ENCODE measurements around the gene ST3GAL3. TPM values are rescaled to one million over a fixed set of nuclear protein-coding genes. Genes with fewer than 3 reads are reported as not detected.
A peak's percentile ranks its signal among the peaks of the same experiment; 100 is the strongest.

ST3GAL3 gene
- polyA plus RNA-seq, 10 donors = 24.3 to 40.5 (median 32.2) TPM

DNA sequence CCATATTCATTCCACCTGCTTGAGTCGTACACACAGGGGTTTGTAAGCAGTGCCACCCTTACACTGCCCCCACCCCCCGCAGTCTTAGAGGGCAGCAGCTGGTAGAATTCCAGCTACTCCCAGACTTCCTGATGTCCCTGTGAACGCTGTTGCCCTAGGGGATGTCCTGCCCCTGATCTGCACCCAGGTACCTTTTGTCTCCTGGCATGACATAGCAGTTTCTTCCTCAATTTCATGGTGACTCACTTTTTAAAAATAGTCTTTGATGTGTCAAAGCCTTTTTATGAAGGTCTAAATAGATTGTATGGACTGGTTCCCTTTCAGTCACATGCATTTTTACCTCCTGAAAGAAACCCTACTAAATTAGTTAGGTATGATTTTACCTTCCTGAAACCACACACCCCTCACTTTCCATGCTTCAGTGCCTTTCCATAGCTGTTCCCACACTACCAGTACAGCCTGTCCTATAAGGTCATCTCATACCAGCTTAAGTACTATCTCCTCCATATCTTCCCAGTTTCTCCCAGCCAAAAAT lies 76.4 kb downstream of the ST3GAL3 start:
- no peak for DNase-seq

DNA sequence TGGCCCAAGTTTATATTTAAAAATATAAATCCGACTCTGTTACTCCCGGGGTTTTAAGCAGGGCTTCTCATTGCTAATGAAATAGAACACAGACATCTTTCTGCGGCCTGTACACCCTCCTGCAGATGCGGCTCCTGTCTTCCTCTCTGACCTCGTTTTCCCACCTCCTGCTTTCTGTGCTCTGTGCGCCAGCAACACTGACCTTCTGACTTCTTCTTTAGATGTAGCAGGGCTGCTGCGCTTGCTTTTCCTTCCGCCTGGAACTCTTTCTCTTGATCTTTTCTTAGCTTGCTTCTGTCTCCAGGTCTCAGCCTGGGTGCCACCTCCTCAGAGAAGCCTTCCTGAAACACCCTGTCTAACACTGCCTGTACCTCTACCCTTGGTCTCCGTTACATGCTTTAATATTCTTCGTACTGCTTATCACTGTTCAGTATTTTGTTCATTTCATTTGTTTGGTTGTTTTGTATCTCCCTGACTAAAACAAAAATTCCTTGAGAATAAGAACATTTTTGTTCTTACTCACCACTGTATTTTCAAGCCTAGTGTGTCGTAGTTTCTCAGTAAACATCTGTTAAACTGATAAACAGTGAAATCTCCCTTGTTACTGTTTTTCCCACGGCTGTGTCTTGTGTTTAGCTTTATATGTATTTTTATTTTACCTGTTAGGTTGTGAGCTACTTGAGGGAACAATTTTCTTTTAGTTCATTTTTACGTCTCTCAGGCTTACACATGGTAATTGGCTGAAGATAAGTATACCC lies 79.0 kb downstream of the ST3GAL3 start:
- DNase-seq = peak in 1 of 3 donors; percentile 34

DNA sequence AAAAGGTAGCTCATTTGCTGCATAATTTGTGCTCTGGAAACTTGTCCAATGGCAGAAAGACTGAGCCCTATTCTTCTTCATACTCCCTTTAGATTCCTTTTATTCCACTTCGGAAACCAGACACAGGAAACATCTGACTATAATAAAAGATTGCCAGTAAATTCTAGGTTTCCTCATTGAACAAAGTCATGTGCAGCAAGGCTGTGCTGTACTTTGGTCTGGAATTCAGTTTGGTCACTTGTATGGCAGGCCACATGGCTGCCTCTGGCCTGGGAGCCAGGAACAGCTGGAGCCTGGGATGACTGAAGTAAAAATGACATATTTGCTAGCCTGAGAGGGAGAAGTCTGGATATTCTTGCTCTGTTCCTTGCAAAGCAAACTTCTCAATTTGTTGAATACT lies 79.6 kb downstream of the ST3GAL3 start:
- peak; percentile 41 to 80 (median 66) for DNase-seq

DNA sequence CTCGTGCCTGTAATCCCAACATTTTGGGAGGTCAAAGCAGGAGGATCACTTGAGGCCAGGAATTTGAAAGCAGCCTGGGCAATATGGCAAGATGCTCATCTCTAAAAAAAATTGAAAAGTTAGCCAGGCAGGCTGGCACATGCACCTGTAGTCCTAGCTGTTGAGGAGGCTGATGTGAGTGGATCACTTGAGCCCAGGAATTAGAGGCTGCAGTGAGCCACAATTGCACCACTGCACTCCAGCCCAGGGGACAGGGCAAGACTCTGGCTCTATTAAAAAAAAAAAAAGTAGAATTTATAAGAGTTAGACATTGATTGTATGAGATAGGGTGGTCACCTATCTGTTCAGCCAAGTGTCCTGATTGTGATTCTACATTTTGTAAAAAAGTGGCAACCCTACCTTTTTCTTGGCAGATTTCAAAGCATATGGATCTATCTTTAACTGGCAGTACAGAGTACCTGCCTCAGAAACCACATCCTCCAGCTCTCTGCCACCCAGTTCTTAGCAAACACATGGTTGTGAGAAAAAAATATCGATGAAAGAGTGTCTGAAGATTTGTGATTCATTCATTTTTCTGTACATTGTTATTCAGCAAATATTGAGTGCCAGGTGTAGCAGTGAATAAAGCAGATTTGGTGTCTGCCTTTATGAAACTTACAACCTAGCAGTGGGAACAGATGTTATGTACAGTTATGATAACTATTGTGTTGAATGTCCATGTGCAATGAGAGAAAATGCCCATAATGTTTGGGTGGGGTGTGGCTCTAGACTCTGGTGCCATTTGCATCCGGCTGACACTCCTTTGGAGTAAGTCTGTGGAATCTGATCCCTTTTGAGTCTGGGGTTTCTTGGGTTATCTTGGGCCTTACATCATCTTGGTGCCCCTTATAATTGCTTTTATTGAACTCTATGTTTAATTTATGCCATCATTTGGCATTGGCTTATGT lies 82.5 kb downstream of the ST3GAL3 start:
- no peak for DNase-seq

DNA sequence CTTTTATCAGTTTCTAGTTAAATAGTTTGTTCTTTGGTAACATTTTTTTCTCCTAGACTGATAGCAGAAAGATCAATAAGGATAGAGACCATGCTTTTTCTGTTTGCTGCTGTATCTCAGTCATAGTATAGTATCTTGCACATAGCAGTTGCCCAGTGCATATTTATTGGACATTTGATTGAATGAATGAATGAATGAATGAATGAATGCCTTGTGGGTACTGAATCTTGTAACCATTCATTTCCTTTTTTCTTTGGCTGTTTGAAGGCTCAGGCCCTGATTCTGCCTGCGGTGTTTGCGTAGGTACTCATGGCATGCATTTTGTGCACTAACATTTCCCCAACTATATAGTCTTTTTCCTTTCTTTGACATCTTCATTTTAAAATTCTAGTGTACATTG lies 83.9 kb downstream of the ST3GAL3 start:
- no peak for DNase-seq

DNA sequence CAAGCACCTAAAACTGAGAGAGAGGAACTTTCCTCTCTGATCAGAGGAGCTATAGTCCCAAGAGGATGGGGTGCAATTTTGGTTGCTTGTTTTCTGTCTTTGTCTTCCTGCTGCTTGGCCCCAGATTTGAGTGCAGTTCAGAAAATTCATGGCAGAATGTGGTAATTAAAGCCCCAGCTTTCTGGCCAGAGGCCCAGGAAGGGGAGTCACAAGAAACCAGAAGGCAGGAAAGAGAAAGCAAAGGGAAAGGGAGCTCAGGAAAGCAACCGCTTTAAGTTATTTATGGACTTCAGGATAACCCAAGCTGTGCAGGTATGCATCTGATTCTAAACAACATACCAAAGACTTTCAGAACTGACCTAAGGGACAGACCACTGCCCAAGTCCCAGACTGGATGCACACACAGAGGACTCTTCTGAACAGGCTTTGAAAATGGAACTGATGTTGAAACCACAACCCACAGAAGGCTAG lies 88.8 kb downstream of the ST3GAL3 start:
- DNase-seq = peak in 2 of 3 donors; percentile 43 to 48

DNA sequence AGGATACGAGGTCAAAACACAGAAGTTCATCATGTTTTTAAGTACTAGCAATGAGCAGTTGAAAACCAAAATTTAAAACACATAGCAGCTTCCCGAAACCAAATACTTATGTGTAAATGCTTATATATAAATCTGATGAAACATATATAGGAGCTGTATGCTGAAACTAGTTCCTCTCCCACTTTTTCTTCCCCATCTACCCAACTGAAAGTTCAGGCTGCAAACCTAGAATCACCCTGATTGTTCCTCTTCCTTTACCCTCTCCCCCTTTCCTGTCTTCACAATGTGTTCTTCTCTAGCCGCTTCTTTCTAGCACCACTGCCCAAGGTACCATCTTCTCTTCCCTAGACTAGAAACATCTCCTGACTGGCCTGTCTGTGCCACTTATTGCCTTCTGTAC lies 90.6 kb downstream of the ST3GAL3 start:
- DNase-seq = no peak

DNA sequence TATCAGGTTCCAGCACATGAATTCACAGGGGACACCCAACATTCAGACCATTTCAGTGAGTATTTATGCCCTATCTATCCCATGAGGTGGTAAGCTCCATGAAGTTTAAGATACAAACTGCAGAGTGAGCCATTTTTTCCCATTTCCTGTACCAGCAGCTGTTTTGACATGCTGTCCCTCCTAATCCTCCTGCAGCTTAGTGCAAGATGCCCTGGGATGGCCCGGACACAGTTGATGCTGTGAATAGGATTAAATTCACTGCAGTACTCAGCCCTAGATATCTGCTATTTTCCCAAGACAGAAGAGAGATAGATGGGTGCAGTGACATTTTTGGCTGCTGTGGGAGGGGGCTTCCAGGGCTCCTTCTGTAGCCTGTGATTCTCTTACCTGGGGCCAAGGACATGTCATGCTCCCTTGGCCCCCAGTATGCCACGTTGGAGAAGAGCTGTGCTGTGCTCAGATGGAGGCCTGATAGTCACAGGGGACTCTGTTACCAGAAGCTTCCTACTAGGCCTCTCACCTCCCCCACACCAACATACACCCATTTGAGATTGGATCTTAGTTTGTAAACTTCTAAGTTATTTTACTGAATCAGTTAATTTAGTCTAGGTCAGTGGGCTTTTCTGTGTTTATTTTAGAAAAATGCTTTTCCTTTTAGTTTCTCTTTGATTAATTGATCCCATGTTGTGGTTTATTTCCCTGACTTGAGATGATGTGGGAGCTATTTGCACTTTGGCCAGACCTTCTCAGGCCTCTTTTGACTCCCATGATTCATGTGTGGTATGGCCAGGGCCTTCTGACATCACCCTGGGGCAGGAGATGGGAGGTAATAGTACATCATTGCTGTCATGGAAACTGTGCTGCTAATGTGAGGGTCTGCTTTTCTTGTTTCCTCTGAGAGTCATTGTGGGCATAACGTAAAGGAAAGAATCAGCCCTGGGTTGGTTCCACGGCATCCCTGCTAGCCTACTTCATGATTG lies 92.6 kb downstream of the ST3GAL3 start:
- peak in 1 of 3 donors; percentile 25 for DNase-seq

DNA sequence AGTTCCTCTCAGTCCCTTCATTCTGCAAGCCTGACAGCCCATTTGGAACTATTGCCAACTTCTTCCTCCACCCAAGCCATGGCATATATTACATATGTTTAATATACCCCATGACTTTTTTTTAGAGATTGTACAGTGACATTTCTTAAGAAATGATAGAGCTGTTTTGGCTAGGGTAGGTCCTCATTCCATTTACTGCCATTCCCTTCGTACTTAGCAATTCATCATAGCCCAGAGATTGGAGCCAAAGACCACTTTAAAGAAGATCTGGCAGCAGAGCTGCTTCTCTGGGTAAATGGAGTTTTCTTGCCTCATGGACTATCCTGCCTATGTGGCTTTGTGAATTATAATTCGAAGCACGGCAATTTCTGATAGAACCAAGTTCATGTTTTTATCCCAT lies 93.4 kb downstream of the ST3GAL3 start:
- no peak for DNase-seq

DNA sequence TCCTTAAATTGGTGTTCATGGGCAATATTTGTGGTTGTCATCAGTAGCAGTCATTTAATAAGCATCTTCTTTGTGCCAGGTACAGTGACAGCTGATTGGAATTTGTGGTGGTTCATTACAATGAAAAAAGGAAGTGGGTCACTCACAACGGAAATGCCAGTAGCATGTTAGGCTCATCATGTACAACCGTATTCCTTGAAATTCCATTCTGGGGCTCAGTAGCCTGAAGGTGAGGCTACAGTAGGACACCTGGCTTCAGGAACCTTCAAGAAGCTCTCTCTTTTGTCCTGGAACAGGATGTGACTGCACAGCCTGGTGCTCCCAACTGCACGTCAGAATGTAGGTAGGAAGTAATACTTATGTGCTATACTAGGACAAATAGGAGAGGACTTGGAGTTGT lies 93.9 kb downstream of the ST3GAL3 start:
- DNase-seq = no peak

DNA sequence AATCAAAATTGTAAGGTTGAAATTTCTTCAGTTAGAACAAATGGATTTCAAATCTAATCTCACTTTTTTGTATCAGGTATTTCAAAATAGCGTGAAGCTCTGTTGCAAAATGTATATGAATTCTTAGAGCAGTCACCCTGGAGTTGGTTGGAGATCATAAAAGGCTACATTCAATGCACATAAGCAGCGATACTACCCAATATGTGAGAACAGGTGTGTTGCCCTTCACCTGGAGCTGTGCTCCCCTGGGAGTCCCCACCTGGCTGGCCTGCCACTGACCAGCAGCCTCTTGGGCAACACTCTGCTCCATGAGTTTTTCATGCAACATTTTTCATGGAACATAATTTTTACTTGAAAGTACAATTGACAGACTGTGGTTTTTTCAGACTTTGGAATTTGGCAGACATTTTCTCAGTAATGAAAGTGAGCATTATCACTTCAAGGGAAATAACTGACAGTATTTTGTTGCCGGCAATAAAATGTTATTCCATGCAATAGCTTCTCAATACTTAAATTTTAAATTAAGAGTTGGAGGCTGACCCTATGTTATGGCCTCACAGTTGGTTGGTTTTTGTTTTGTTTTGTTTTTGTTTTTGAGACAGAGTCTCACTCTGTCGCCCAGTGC lies 95.1 kb downstream of the ST3GAL3 start:
- no peak for DNase-seq

DNA sequence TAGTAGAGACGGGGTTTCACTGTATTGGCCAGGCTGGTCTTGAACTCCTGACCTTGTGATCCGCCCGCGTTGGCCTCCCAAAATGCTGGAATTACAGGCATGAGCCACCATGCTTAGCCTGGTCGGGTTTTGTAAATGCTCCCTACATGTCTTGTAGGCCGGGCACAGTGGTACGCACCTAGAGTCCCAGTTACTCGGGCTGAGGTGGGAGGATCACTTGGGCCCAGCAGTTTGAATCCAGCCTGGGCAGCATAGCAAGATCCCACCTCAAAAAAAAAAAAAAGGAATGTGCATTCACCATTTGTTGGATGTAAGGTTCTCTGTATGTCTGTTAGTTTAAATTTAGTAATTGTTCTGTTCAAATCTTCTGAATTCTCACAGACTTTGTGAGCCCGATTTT lies 95.8 kb downstream of the ST3GAL3 start:
- no peak for DNase-seq

DNA sequence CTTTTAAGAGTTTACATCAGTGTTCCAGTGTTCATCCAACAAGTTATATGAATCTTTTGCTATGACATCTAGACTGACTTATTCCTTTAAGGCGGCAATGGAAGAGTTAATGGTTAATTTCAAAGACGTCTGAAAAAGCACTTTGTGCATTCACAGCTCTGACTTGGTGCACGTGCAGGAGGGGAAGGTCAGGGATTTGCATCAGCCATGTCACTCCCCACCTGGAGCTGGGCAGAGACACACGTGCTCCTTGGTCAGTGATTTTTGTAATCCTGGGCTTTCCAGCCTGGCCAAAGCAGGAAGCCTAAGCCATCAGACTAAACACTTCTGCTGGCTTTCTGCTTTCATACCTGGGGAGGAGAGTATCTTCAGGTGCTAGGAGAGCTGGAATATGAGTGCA lies 96.3 kb downstream of the ST3GAL3 start:
- no peak for DNase-seq

DNA sequence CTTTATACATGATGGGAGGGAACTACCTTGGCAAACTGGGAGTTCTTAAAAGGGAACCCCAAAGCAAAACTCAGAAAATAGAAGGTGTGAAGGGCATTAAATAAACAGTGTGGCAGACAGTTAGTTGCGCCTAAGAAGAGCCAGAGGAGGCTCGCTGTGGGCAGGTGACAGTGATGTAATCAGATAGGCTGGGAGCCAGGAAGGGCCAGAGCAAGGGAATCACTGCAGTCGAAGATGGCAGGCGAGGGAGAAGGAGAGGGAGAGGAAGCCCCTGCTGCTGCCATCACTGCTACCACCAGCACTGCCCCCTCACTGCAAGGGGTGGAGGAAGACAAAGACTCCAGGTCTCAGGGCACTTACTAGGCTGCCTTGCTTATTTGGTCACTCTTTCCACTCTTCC lies 97.2 kb downstream of the ST3GAL3 start:
- DNase-seq = no peak

DNA sequence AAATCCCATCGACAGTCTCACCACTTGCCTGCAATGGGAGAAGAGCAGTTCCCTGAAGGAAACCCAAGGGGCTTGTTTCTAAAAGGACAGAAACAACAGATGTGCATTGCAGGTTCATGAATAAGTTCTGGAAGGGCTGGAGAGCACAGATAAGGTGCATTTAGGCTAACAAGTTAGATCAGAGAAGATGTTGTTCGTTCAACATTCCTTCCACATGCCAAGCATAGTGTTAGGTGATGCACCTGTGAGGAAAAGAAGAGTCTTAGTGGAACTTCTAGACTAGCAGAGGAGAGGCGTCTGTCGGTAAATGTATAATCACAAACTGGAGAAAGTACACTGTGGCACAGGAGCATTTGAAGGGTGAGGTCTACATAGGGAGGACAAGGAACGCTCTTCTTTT lies 98.0 kb downstream of the ST3GAL3 start:
- no peak for DNase-seq

DNA sequence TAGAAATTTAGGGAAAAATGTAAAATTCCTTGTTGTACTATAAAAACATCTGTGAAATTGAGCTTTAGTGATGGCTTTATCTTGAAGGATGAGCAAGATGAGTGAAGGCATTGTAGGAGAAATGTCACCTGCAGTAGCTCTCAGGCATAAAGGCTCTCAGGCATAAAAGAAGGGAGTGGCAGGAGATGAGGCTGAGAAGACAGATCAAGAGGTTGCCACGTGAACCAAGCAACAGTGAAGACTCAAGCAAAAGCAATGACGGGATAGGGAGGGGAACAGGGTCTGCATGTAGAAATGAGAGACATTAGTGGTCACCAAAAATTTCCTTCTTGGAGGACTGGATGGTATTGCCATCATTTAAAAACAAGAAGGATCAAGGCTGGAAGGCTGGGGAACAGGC lies 98.8 kb downstream of the ST3GAL3 start:
- DNase-seq = no peak

DNA sequence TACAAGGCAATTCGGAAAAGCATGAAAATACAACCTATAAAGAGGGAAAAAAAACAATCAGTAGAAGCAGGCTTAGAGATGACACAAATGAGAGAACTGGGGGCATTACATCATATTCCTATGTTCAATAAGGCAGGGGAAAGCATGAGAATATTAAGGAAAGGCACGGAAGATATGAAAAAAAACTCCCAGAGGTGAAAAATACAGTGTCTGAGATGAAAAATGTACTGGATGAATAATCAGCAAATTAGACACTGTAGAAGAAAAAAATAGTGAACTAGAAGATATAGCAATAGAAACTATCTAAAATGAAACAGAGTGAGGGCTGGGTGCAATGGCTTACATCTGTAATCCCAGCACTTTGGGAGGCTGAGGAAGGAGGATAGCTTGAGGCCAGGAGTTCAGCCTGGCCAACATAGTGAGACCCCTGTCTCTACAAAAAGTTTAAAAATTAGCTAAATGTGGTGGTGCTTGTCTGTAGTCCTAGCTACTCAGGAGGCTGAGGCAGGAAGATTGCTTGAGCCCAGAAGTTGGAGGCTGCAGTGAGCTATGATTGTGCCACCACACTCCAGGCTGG lies 101.8 kb downstream of the ST3GAL3 start:
- no peak for DNase-seq

DNA sequence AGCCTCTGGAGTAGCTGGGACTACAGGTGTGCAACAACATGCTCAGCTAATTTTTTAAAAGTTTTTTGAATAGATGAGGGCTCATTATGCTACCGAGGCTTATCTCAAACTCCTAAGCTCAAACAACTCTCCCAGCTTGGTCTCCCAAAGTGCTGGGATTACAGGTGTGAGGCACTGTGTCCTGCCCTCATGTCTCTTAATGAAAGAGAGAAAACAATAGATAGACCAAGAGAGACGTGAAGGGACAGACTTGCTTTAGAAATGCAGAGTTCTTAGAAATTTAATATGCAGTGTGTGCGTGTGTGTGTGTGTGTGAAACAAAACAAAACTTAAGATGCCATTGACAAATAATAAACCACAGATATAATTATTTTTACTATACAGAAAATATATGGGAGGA lies 105.2 kb downstream of the ST3GAL3 start:
- no peak for DNase-seq

DNA sequence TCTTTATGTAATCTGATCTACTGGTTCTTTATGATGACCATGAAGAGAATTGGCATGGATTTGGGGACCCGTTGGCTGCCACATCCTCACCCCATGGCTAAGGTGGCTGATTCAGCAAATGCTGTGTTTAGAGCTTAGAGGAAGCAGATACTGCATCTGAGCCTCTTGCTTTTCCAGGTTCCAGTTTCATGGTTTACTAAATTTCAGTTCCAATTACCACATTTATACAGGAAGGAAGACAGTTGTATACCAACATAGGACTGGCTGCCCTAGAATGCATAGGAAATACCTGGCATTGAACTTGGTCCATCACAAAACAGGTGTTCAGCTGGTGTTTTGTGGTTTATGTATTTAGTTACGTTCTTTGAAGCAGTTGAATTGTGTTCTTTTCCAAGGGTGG lies 107.1 kb downstream of the ST3GAL3 start:
- DNase-seq = no peak

DNA sequence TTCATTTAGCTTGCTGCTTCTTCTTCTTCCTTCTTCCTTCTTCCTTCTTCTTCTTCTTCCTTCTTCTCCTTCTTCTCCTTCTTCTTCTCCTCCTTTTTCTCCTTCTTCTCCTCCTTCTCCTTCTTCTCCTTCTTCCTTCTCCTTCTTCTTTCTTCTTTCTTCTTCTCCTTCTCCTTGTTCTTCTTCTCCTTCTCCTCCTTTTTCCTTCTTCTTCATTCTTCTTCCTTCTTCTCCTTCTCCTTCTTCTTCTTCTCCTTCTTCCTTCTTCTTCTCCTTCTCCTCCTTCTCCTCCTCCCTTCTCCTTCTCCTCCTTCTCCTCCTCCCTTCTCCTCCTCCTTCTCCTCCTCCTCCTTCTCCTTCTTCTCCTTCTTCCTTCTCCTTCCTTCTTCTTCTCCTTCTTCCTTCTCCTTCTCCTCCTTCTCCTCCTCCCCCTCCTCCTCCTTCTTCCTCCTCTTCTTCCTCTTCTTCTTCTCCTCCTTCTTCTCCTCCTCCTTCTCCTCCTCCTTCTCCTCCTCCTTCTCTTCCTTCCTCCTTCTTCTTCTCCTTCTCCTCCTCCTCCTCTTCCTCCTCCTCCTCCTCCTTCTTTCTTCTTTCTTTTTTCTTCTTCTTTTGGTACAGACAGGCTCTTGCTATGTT lies 110.1 kb downstream of the ST3GAL3 start:
- DNase-seq = no peak

All from muscle of back (tissue), 11 donors.